ENCODE data around the gene DYNC2I2.

GRCh38 chr9:128633601-128634000 is 23.0 kb downstream of the DYNC2I2 start:
- no peak for TF ChIP-seq CTCF (IDR thresholded peaks at IDR 0.05)
- TF ChIP-seq POLR2AphosphoS5 (IDR thresholded peaks at IDR 0.05), result no peak

Measured in prostate gland (tissue), 2 donors.